Activated CD8-positive, alpha-beta memory T cell treated with anti-CD3 and anti-CD28 coated beads for 24 hours (primary cell): ENCODE results near the gene PTGFRN.

ENCODE experiments used
- DNase-seq: peaks from one replicate; pipeline ENCODE4 v3.0.0-alpha.2; 2020

PTGFRN gene

DNA sequence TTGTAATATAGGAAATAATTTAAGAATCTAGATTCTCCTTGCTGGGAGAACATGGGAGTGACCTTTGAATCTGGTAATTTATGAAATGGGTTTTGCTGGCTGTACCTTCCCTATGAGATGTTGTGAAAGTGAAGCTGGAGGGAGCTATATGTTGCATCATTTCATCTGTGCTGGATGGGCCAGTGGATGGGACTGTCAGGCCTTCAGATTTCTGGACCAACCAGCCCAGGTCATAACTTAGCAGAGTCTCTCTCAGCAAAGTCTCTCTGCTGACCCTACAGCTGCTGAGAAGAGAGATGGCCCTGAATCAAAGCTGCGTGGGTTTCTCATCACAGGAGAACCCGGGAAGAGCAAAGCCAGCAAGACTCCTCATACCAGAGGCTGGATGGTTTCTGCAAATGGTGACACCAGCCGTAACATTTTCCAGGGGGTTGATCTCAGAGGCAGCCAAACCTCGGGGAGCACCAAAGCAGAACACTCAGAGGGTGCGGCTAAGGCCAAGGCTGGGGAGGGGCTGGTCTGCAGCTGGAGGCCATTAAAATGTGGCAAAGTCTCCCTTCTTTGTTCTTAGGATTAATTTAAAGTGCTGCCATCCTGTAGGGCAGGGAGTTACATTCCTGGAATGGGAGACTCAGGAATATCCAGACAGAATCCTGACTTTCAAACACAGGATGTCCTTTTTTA, 18.2 kb upstream of the PTGFRN start:
- DNase-seq, result no peak

DNA sequence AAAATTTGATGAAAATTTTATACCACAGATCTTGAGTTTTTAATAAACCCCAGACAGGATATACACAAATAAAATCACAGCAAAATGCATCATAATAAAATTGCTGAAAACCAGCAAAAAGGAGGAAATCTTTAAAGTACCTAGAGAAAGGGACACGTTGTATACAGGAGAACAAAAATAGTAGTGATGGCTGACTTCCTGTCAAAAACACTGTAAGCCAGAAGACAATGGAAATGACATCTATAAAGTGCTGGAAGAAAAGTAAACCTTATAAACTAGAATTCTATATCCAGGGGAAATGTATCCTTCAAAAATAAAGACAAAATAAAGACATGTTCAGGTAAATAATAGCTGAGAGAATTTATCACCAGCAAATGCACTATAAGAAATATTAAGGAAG, 14.6 kb upstream of the PTGFRN start:
- no peak for DNase-seq

DNA sequence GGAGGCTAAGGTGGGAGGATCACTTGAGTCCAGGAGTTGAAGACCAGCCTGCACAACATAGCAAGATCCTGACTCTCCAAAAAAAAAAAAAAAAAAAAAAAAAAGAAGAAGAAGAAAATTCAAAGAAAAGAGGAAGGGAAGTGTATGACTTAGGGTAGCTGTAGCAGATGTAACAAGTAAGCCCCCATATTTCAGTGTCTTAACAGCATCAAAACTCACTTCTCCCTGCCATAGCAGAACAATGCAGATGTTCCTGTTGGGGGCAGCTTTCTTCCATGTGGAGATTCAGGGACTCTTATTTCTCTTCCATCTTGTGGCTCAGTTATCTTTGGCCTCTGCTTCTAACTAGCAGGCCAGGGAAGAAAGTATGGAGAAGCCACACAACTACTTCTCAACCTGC, 10.2 kb upstream of the PTGFRN start:
- DNase-seq, result no peak

DNA sequence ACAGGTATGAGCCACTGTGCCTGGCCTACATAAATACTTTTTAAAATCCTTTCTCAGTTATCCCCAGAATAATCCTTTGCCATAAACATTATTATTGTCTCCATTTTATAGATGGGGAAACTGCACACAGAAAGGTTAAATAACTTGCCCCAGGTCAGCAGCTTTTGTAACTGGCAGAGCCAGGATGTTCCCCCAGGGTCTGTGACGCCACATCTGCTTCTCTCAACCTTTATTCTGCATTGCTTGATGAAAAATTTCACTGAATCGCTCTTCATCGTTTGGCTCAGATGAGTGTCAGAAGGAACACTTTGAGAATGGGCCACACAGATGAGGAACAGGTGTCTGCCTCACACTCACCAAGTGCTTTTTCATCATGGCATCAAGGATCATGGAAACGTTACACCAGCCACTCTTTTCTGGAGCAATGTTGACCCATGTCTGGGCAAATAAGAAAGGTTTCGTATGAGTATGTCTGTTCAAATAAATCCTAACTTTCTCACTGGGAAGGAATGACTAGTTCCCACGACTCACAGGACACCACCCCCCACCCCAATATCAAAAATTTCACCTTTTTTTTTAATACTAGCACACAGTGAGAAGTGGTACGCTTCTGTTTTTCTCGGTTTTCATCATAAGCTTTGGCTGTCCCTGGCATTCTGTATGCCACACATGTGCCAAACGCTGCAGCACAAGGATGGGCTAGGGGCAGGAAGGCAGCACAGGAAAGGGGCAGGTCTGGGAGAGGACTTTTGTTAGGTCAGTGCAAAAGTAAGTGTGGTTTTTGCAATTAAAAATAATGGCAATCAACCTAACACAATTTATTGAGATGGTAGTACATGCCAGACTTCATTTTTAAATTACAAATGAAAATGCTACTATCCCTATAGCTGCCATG, 9.0 kb upstream of the PTGFRN start:
- DNase-seq, result no peak

- DNase-seq, result no peak
Observed at GRCh38 chr1:116902027-116902426, 7.7 kb upstream of the PTGFRN start.

DNA sequence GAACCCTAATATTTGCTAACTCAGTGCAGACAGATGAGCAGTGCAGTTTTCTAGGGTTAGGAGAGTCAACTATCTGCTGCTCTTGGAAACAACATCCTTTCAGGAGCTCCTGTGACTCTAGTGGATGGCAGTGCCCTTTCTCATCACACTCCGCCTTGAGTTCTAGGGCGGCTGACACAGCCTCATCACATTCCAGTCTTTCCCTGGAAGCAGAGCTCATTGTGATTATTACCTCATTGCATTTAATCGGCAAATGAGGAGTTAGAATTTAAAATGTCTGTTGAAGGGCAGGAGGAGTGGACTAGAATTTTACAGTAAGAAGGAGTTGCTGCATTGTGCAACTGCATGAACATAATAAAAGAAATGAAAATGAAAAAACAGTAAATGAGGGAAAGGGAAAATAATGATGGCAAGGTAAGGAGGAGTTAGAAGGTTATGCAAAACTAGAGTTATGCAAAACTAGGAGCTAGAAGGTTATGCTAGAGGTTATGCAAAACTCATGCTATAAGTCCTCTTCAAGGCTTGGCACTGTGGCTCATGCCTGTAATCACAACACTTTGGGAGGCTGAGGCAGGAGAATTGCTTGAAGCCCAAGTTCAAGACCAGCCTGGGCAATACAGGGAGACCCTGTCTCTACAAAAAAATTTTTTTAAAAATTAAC, 6.9 kb upstream of the PTGFRN start:
- DNase-seq, result no peak

- no peak for DNase-seq
Observed at GRCh38 chr1:116904791-116905320, 4.9 kb upstream of the PTGFRN start.

DNA sequence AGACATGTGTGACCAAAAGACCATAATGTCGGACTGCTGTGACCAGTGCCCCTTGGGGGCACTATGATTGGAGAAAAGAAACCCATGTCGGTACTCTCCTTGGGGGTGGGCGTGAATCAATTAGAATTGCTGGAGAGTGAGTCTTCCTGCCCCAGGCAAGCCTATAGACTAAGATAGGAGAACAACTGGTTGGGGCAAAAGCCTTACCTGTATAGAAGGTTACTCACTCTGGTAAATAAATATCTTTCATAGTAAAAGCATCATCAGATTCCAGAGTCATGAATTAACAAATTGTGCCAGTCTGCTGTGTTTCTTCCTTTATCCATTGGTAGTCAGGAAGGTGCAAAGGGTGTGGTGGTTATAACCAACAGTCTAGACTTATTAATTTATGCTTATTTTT, 2.9 kb upstream of the PTGFRN start:
- DNase-seq, result no peak

GRCh38 chr1:116907351-116907750, 2.4 kb upstream of the PTGFRN start:
- DNase-seq, result no peak

GRCh38 chr1:116908266-116908665, 1.4 kb upstream of the PTGFRN start:
- no peak for DNase-seq

DNA sequence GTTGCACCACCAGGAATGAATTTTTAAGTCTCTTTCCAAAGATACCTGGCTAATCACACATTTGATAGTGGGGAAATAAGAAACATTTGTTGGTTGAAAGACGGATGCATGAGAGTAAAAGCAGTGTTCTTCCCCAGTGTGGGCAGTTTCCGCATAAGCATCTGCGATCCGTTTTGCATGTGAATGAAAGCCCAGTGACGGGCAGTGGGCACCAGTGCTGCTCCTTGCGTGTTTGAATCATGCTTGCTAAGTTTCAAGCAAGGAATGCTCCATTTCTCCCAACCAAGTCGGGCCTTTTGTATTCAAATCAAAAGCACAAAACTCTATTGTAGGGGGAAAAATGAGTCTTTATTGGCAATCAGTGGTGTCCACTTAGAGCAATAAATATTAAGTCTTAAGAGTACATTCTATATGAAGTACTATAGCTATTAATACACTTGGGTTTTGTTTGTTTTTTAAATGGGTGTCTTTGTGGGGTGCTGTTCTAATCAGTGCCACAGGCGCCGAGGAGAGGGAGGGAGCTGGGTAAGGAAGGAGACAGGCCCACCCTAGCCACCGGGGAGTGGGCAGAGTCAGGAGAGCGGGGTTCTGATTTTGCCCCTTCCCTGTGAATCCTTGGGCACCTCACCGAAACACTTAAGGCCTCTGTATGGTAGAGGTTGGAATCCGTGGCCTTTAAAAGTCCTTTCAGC, 750 bp upstream of the PTGFRN start:
- no peak for DNase-seq

DNA sequence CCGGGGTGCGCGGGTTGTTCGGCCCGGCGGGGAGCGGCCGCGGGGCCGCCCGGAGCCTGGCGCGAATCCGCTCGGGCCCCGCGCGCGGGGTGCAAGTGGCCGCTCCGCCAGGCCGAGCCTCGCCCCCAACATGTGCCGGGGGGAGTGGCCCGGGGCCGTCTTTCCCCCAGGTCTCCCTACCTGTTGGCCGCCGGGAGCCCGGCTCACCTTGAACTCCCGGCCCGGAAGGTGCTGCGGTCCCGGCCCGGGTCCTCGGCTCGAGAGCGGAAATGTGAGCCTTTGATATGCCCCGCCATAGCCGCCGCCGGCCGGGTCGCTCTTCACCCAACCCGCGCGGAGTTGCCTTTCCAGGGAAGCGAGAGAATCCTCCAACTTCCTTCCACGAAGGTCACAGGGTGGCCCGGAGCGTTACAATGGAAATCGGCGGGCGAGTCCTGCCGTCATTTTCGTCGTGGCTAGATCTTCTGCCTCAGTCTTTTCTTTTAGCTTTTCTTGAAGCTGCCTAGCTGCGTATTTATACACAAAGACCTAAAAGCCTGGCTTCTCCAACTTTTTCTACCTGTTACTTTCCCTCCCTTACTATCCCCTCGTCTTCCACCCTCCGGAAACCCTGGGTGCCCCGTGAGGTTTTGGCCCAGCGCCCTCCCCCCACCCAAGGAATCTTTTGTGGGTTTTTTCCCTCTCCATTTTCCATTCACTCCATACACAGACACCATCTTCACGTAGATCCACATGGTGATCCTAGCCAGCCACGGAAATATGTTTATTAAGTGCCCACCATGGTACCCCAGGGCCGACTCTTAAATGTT, 867 bp downstream of the PTGFRN start:
- DNase-seq, result peak; percentile 80

- no peak for DNase-seq
Observed at GRCh38 chr1:116911188-116911553, 1.5 kb downstream of the PTGFRN start.

DNA sequence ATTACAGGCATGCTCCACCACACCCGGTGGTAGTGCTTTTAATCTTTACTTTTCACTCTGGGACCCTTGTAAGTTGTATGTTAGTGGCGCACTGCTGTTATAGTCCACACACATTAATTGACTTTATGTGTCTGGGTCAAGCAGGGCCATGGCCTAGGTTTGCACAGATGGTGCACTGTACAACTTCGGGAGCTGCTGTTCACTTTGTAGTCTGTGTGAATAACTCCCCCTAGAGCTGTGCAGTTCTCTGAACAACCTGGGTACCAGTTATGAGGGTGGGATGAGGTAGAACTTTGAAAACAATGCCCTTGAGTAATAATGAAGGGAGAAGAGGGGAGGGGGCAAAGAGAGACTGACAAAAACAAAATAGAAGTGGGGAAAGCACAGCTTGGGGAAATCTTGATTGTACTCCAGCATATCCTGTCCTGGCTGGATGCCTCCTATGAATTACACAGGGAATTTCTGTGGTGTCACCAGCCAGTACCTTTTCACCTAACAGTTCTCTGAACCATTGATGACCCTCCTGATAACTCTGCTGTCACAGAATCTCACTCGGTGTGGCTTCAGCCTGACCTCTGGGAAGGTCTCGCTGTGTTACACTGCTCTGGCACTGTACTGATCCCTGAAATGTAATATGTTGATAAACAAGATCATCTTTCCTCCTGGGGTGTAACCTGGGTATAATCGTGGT, 2.2 kb downstream of the PTGFRN start:
- DNase-seq, result no peak

DNA sequence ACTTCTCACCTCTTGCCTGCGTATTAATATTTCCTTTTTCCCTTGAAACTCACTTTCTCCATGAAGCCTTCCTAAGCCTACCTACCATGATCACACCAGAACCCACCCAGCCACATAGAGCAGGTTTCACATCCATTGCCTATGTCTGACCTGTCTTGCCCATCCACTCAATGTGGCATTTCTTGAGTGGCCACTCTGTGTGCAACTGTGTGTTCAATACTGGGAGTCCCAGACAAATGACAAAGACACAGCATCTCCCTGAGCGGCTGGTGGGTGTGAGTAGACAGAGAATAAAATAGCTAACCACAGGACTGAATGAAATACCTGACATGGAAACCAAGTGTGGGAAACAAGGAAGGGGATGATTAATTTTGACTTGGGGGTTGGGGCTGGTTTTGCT, 3.1 kb downstream of the PTGFRN start:
- DNase-seq, result no peak

DNA sequence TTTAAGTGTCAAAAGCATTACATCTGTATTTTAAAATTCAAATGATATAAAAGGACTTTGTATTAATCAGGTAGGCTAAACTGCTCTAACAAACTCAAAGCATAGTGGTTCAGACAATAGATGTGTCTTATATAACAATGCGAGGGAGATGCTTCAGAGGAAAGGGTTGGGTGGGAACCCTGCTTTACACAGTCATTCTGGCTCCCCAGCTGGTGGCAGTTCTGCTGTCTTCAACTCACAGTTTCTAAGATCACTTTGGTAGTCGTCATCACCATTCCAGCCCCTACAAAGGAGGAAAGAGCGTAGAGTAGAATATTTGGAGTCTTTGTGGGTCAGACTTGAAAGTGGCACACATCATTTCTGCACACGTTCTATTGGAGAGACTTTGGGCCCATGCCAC, 4.2 kb downstream of the PTGFRN start:
- no peak for DNase-seq

DNA sequence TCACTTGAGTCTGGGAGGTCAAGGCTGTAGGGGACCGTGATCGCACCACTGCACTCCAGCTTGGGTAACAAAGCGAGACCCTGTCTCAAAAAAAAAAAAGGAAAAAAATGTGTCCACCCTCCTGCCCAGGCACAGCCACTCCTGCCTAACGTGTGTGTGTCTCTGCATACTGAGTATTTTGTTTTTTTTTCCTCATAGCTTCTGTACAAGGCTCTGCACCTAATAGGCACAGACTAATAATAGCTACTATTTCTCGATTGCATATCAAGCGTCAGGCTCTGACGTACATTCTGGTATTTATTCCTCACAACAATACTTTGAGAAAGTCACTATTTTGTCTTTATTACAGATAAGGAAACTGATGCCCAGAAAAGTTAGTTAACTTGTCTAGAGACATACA, 5.0 kb downstream of the PTGFRN start:
- no peak for DNase-seq

DNA sequence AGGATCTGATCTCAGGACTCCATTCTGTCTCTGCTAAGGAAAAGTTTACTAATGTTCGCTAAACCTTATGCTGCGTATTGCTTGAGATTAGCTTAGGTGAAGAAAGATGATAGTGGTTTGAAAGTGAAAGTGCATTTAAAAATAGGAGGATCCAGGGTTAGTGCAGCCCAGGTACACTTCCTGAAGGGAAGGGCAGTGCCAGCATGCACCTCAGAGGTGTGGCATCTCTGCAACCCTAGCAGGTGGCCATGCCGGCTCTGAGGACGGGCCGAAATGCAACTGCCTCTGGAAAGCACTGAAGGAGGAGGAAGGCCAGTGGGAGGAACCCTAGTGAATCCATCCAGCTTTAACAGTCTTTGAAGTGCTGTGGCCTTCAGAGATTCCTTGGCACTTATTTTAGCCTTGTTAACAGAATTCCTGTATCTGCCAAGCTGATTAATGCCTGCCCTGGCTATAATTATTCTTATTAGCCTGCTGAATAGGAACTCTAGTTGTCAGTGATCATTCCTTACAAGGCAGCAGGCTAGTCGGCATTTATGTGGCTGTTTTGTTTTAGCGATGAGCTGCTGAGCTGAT, 5.5 kb downstream of the PTGFRN start:
- no peak for DNase-seq

DNA sequence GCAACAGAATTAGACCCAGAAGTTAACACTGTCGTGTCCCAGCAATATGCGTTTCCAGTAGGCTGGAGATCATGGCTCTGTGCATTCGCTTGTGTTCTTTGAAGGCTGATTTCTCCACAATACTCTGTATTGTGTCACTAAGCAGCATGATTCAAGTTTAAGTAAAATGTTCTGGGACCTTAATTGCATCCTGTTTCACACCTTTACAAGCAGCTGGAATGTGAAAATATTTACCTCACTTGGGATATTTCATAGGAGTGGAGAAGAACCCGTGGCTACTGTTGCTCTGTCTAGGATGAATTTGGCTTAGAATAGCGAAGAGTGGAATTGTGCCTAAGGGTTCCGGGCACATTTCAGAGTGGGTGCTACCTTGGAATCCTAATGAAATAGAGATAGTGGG, 6.3 kb downstream of the PTGFRN start:
- DNase-seq, result no peak

DNA sequence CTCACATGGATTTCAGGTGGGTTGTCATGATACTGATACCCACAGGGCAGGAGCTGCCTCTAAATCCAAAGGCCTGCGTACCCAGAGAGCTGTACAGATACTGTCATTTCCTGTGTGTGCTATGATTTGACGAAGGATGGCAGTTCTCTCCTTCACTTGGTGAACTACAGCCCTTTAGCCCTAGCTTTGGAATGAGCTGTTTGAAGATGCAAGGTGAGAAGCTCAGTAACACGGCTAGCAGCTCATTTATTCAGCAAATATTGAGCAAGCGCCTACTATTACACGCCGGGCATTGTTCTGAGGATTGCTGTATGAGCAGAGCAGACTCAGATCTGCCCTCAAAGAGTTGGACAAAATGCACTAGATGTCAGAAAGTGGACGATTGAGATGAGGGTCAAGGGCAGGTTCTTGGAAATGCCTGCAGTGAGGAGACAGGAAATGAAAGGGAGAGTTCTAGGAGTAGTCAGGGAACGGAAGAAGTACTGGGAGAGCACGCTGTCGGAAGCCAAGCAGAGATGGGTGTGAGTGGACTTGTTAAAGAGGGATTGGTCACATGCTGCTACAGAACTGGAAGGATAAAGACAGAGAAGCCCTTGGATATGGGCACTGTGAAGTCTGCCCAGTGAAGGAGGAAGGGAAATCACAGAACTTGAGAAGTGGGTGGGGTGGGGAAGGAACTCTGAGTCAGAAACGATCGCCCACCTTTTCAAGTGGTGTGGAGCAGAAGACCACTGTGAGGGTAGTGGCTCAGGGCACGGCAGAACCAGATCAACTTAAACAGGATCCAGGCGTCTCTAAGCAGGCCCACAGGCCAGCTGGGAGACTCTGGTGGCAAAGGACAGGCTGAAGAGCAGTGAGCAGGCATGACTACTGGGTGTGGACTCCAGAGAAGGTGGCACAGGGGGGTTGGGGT, 7.1 kb downstream of the PTGFRN start:
- DNase-seq, result no peak
